IMR-90 (cell line): ENCODE data around the gene COL4A2. TPM values are rescaled to one million over a fixed set of nuclear protein-coding genes. Genes with fewer than 3 reads are reported as not detected.

ENCODE experiments used
- ATAC-seq: fragments of 200-7000 bp; cut with Tn5 transposase; 2 replicates; pipeline ENCODE4 v1.9.1; 2020; ENCODE audit warnings: low read depth, mild to moderate bottlenecking, moderate library complexity
- BruUV-seq: library from RNA; stranded (reverse); fragments of 400-500 nt; replicated peaks from 2 replicates; lab custom pipeline; 2021; lab: Mats Ljungman, UMichigan
- CTCF ChIA-PET: fragments of 300-600 bp; formaldehyde crosslinking; extraction: SDS; loops from one replicate; lab custom pipeline; 2021; ENCODE audit warnings: antibody characterized with exemption; lab: Yijun Ruan, JAX
- POLR2A ChIA-PET: fragments of 300-600 bp; sonication (Branson Sonifier 250); formaldehyde crosslinking; loops from one replicate; lab custom pipeline; 2022; ENCODE audit warnings: antibody characterized with exemption; ENCODE audit not compliant: unreplicated experiment; lab: Charles Lee
- DNase-seq: peaks from one replicate; pipeline ENCODE4 v3.0.0; 2013
- H2AFZ ChIP-seq: replicated peaks from 2 replicates; pipeline ENCODE3; 2013; ENCODE audit warnings: low read length, mild to moderate bottlenecking; ENCODE audit not compliant: poor library complexity
- H2AK5ac ChIP-seq: 2 replicates; pipeline ENCODE4 v1.6.1; 2013; ENCODE audit warnings: low read depth, low read length, inconsistent platforms
- H2AK9ac ChIP-seq: replicated peaks from 2 replicates; pipeline ENCODE3; 2013; ENCODE audit warnings: mild to moderate bottlenecking, low read depth, low read length, moderate library complexity; ENCODE audit not compliant: poor library complexity
- H2BK120ac ChIP-seq: 2 replicates; pipeline ENCODE4 v1.6.1; 2013; ENCODE audit warnings: low read depth, low read length, inconsistent platforms
- H2BK15ac ChIP-seq: 3 replicates; pipeline ENCODE4 v1.6.1; 2013; ENCODE audit warnings: low read depth, low read length, inconsistent platforms
- H2BK20ac ChIP-seq: 2 replicates; pipeline ENCODE4 v1.6.1; 2013; ENCODE audit warnings: low read depth, mild to moderate bottlenecking, inconsistent platforms, low read length, moderate library complexity
- H2BK5ac ChIP-seq: 2 replicates; pipeline ENCODE4 v1.6.1; 2013; ENCODE audit warnings: mild to moderate bottlenecking, low read depth, low read length, inconsistent platforms; ENCODE audit not compliant: poor library complexity, severe bottlenecking
- H3K14ac ChIP-seq: replicated peaks from 2 replicates; pipeline ENCODE4 v1.6.1; 2013; ENCODE audit warnings: low read depth, low read length, inconsistent platforms
- H3K18ac ChIP-seq: 2 replicates; pipeline ENCODE4 v1.6.1; 2013; ENCODE audit warnings: low read depth, low read length, control low read depth
- H3K23ac ChIP-seq: 2 replicates; pipeline ENCODE4 v1.6.1; 2013; ENCODE audit warnings: low read depth, low read length, inconsistent platforms
- H3K27ac ChIP-seq: 2 replicates; pipeline ENCODE4 v1.5.1; 2013; ENCODE audit warnings: mild to moderate bottlenecking, control low read depth, low read length; ENCODE audit not compliant: insufficient read depth
- H3K27me3 ChIP-seq: 2 replicates; pipeline ENCODE4 v1.6.1; 2013; ENCODE audit warnings: low read length; ENCODE audit not compliant: control insufficient read depth, insufficient read depth
- H3K36me3 ChIP-seq: 2 replicates; pipeline ENCODE4 v1.6.1; 2013; ENCODE audit warnings: low read length, mixed read lengths; ENCODE audit not compliant: control insufficient read depth, insufficient read depth
- H3K4ac ChIP-seq: 2 replicates; pipeline ENCODE4 v1.6.1; 2013; ENCODE audit warnings: low read depth, low read length, inconsistent platforms
- H3K4me1 ChIP-seq: 2 replicates; pipeline ENCODE4 v1.6.1; 2013; ENCODE audit warnings: low read length, mixed read lengths; ENCODE audit not compliant: control insufficient read depth, insufficient read depth
- H3K4me2 ChIP-seq: 2 replicates; pipeline ENCODE4 v1.6.1; 2013; ENCODE audit warnings: low read depth, mild to moderate bottlenecking, control low read depth, low read length, moderate library complexity
- H3K4me3 ChIP-seq: 2 replicates; pipeline ENCODE4 v1.5.1; 2013; ENCODE audit warnings: low read depth, mild to moderate bottlenecking, control low read depth, low read length, moderate library complexity; ENCODE audit not compliant: insufficient read depth
- H3K56ac ChIP-seq: 2 replicates; pipeline ENCODE4 v1.6.1; 2013; ENCODE audit warnings: low read length, inconsistent platforms; ENCODE audit not compliant: insufficient read depth; ENCODE audit errors: extremely low read depth
- H3K79me1 ChIP-seq, 2 experiments: 2 replicates each; pipeline ENCODE4 v1.6.1; 2013; ENCODE audit warnings: low read length in 2 of 2, inconsistent platforms in 1 of 2, low read depth in 1 of 2
- H3K9ac ChIP-seq: 2 replicates; pipeline ENCODE4 v1.6.1; 2013; ENCODE audit warnings: low read depth, low read length, control low read depth
- H3K9me1 ChIP-seq: 2 replicates; pipeline ENCODE4 v1.6.1; 2013; ENCODE audit warnings: low read length, inconsistent platforms; ENCODE audit not compliant: insufficient read depth
- H3K9me3 ChIP-seq: 2 replicates; pipeline ENCODE4 v1.6.1; 2013; ENCODE audit warnings: low read length; ENCODE audit not compliant: control insufficient read depth, insufficient read depth
- H4K20me1 ChIP-seq: 2 replicates; pipeline ENCODE4 v1.6.1; 2013; ENCODE audit warnings: low read length, inconsistent platforms; ENCODE audit not compliant: insufficient read depth
- H4K5ac ChIP-seq: 2 replicates; pipeline ENCODE4 v1.6.1; 2013; ENCODE audit warnings: mild to moderate bottlenecking, low read depth, low read length, control low read depth
- H4K8ac ChIP-seq, 2 experiments: 2 replicates each; pipeline ENCODE4 v1.6.1; 2013; ENCODE audit warnings: low read depth in 2 of 2, low read length in 2 of 2, control low read depth in 1 of 2, inconsistent platforms in 1 of 2
- H4K91ac ChIP-seq: 2 replicates; pipeline ENCODE4 v1.6.1; 2013; ENCODE audit warnings: low read depth, low read length, inconsistent platforms; ENCODE audit not compliant: insufficient read depth
- BHLHE40 ChIP-seq: fragments of 150-350 bp; IDR thresholded peaks from 2 replicates; pipeline ENCODE4 v1.6.1; 2016; ENCODE audit warnings: mild to moderate bottlenecking, low read depth, low read length
- CEBPB ChIP-seq: IDR thresholded peaks from 2 replicates; pipeline ENCODE4 v1.6.1; 2012; ENCODE audit warnings: low read depth, low read length, improper control_type of control experiment
- CHD1 ChIP-seq: IDR thresholded peaks from 2 replicates; pipeline ENCODE4 v1.6.1; 2012; ENCODE audit warnings: low read depth, low read length, improper control_type of control experiment
- FOS ChIP-seq: fragments of 150-350 bp; IDR thresholded peaks from 2 replicates; pipeline ENCODE4 v1.6.1; 2016; ENCODE audit warnings: low read depth, low read length
- MAFK ChIP-seq: IDR thresholded peaks from 2 replicates; pipeline ENCODE4 v1.6.1; 2012; ENCODE audit warnings: low read depth, low read length, improper control_type of control experiment
- MAZ ChIP-seq: IDR thresholded peaks from 2 replicates; pipeline ENCODE4 v1.6.1; 2012; ENCODE audit warnings: low read depth, mild to moderate bottlenecking, low read length, improper control_type of control experiment, moderate library complexity, borderline replicate concordance
- MXI1 ChIP-seq: IDR thresholded peaks from 2 replicates; pipeline ENCODE4 v1.6.1; 2012; ENCODE audit warnings: low read depth, mild to moderate bottlenecking, low read length, moderate library complexity, borderline replicate concordance
- NFE2L2 ChIP-seq: fragments of 150-350 bp; IDR thresholded peaks from 2 replicates; pipeline ENCODE4 v1.6.1; 2016; ENCODE audit warnings: low read depth, mild to moderate bottlenecking, low read length
- POLR2A ChIP-seq: IDR thresholded peaks from 2 replicates; pipeline ENCODE4 v1.6.1; 2012; ENCODE audit warnings: mild to moderate bottlenecking, low read depth, low read length
- RAD21 ChIP-seq: IDR thresholded peaks from 2 replicates; pipeline ENCODE4 v1.6.1; 2012; ENCODE audit warnings: low read length, improper control_type of control experiment
- RFX5 ChIP-seq: IDR thresholded peaks from 2 replicates; pipeline ENCODE4 v1.8.0; 2012; ENCODE audit warnings: low read depth, mild to moderate bottlenecking, low read length, moderate library complexity
- SMC3 ChIP-seq: fragments of 150-350 bp; IDR thresholded peaks from 2 replicates; pipeline ENCODE4 v1.6.1; 2016; ENCODE audit warnings: low read depth, mild to moderate bottlenecking, antibody characterized with exemption, low read length, moderate library complexity
- WGBS, 2 experiments: methylation state at CpG; one replicate each; pipeline versions ENCODE4 v1.1.5 to v1.1.7; 2013; ENCODE audit warnings: missing lambda C conversion rate in 2 of 2; ENCODE audit not compliant: insufficient read length in 1 of 2; ENCODE audit errors: extremely low coverage in 2 of 2; 5-methylcytosine and 5-hydroxymethylcytosine counted together
- dilution Hi-C: fragments of 300-500 bp; cut with HindIII; formaldehyde crosslinking; loops from one replicate; pipeline ENCODE4 v1.14.3; 2018; ENCODE audit warnings: low sequenced_read_pairs; ENCODE audit not compliant: unreplicated experiment
- in situ Hi-C: fragments of 300-500 bp; cut with MboI; formaldehyde crosslinking; loops from 3 replicates; pipeline ENCODE4 v1.14.3; 2019; ENCODE audit warnings: low sequenced_read_pairs, inconsistent platforms, mixed read lengths
- intact Hi-C: fragments of 100-400 bp; cut with micrococcal nuclease; formaldehyde crosslinking; loops from 2 replicates; pipeline ENCODE4 v1.10.0; 2022
- polyA plus RNA-seq, 3 experiments: library from polyadenylated mRNA; depleted of rRNA; stranded (reverse); fragments of >200 nt; gene quantifications; 2 replicates each; pipeline ENCODE4 v1.2.3, GENCODE V29; 2012; ENCODE audit warnings: low replicate concordance in 1 of 3
- total RNA-seq: library from RNA; depleted of rRNA; stranded (reverse); fragments of >200 nt; gene quantifications from 2 replicates; pipeline ENCODE4 v1.2.3, GENCODE V29; 2012
- TF ChIP-seq, protein P1 (sequence below): fragments of 150-350 bp; IDR thresholded peaks from 2 replicates; pipeline ENCODE4 v1.6.1; 2016; ENCODE audit warnings: low read depth, mild to moderate bottlenecking, low read length, moderate library complexity, borderline replicate concordance
- TF ChIP-seq, protein P2 (sequence below): fragments of 150-350 bp; IDR thresholded peaks from 2 replicates; pipeline ENCODE4 v1.6.1; 2017; ENCODE audit warnings: mild to moderate bottlenecking, antibody characterized with exemption, low read length, low read depth
- TF ChIP-seq, protein P3 (sequence below): conservative IDR thresholded peaks from 2 replicates; pipeline ENCODE4 v1.5.1; 2012; ENCODE audit warnings: mild to moderate bottlenecking, low read depth, low read length, improper control_type of control experiment

The COL4A2 gene
- total and polyA plus RNA-seq, 2 of the 4 experiments (the other 2 are of a cell fraction): 90.7 to 457 TPM

DNA sequence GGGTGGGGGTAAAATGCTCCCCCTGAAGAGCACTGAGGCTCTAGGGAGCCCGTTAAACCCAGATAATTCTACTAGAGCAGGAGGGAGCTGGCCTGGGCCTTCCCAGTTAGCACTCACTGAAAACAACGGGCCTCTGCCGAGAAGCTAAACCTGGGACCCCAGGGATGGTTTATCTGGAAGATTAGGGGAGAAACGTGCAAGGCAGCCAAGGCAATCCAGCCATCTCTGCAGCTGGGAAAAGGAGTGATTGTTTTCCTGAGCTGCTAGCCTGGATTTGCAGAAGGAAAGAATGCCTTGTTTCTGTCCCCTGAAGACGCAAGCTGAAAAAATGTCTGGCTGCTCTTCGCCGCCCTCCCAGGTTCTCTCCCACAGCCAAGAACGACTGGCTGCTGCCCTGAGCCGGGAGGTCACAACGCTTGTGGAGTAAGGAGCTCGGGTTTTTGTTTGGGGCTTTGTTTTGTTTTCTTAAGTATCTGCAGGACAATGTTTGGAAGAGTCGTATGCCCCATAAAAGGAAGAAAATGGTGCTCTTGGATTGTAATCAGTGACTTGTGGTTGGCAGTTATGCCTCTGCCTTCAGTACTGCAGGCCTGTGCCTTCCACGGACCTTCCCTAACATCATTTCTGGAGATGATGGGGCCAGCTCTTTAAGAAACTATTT lies 31.5 kb downstream of the COL4A2 start:
- CTCF ChIA-PET: interaction anchor here (0.5 kb wide), 1 partner anchor 16 kb away, joined by 3 read pairs; no protein-coding TSS in a partner anchor
- Histone ChIP-seq H3K56ac (peak overlapping the region; percentile 79), H2AK5ac (peak overlapping the region; percentile 95), H3K79me1 (peaks cover 40 to 97% of the 10 kb centered on the region in 2 experiments), H4K5ac (peak overlapping the region; percentile 83), H4K91ac (peak overlapping the region; percentile 99), H3K4me3 (no peak overlapping the region), H3K4me2 (peak overlapping the region; percentile 56), H3K23ac (peak overlapping the region; percentile 88), H3K4me1 (peaks cover 64% of the 10 kb centered on the region), H3K9me1 (peaks cover 56% of the 10 kb centered on the region), H3K9ac (peak overlapping the region; percentile 82), H3K4ac (peak overlapping the region; percentile 99), H3K36me3 (peaks cover 14% of the 10 kb centered on the region), H3K27me3 (no peaks in the 10 kb centered on the region), H2AK9ac (peak overlapping the region; percentile 81), H3K14ac (peak overlapping the region; percentile 99), H3K27ac (peak overlapping the region; percentile 88), H2AFZ (peak overlapping the region; percentile 74), H3K9me3 (no peaks in the 10 kb centered on the region), H3K18ac (peak overlapping the region; percentile 78), H4K8ac (peak overlapping the region; percentile 95 to 96), H2BK120ac (peak overlapping the region; percentile 98), H2BK5ac (peak overlapping the region; percentile 96), H2BK20ac (peak overlapping the region; percentile 94), H2BK15ac (peak overlapping the region; percentile 87; the same call in 2 of the 3 replicates), H4K20me1 (peaks cover 45% of the 10 kb centered on the region)
- intact Hi-C loops: no loop called here
- ATAC-seq: peak; percentile 18
- WGBS, 2 experiments: 8% methylated on average over 5 of the region's 13 CpGs; no CpG with 5 or more reads in 1 of the 2 experiments
- dilution Hi-C loops: no loop called here
- peak; percentile 75 for DNase-seq
- BruUV-seq: no TSS peak
- POLR2A ChIA-PET: interaction anchor here (0.8 to 1.1 kb wide), 3 partner anchors 26 to 38 kb away, joined by 3 to 5 read pairs (median 4); partner anchors contain the start of gene COL4A1
- in situ Hi-C loops: no loop called here
- no peak for TF ChIP-seq BHLHE40
- TF ChIP-seq, protein P1, sequence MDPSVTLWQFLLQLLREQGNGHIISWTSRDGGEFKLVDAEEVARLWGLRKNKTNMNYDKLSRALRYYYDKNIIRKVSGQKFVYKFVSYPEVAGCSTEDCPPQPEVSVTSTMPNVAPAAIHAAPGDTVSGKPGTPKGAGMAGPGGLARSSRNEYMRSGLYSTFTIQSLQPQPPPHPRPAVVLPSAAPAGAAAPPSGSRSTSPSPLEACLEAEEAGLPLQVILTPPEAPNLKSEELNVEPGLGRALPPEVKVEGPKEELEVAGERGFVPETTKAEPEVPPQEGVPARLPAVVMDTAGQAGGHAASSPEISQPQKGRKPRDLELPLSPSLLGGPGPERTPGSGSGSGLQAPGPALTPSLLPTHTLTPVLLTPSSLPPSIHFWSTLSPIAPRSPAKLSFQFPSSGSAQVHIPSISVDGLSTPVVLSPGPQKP: no peak
- TF ChIP-seq CEBPB: no peak
- no peak for TF ChIP-seq SMC3
- no peak for TF ChIP-seq CHD1
- TF ChIP-seq NFE2L2: no peak
- TF ChIP-seq, protein P2, sequence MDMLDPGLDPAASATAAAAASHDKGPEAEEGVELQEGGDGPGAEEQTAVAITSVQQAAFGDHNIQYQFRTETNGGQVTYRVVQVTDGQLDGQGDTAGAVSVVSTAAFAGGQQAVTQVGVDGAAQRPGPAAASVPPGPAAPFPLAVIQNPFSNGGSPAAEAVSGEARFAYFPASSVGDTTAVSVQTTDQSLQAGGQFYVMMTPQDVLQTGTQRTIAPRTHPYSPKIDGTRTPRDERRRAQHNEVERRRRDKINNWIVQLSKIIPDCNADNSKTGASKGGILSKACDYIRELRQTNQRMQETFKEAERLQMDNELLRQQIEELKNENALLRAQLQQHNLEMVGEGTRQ: no peak
- TF ChIP-seq MXI1: no peak
- no peak for TF ChIP-seq RAD21
- TF ChIP-seq MAFK: no peak
- TF ChIP-seq, protein P3, sequence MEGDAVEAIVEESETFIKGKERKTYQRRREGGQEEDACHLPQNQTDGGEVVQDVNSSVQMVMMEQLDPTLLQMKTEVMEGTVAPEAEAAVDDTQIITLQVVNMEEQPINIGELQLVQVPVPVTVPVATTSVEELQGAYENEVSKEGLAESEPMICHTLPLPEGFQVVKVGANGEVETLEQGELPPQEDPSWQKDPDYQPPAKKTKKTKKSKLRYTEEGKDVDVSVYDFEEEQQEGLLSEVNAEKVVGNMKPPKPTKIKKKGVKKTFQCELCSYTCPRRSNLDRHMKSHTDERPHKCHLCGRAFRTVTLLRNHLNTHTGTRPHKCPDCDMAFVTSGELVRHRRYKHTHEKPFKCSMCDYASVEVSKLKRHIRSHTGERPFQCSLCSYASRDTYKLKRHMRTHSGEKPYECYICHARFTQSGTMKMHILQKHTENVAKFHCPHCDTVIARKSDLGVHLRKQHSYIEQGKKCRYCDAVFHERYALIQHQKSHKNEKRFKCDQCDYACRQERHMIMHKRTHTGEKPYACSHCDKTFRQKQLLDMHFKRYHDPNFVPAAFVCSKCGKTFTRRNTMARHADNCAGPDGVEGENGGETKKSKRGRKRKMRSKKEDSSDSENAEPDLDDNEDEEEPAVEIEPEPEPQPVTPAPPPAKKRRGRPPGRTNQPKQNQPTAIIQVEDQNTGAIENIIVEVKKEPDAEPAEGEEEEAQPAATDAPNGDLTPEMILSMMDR: no peak
- TF ChIP-seq POLR2A: peak; percentile 25; the same call in 1 of the 2 replicates
- no peak for TF ChIP-seq RFX5
- no peak for TF ChIP-seq FOS
- 0 out of 2 replicates have a peak, but pooled peaks have one; percentile 21 for TF ChIP-seq MAZ
